Activated T-cell treated with anti-CD3 and anti-CD28 coated beads for 1 hour (primary cell): ENCODE measurements around the gene PPP1CC.
A peak's percentile ranks its signal among the peaks of the same experiment; 100 is the strongest.
"Not testable (repeated sequence)": the region's sequence is repeated elsewhere in the genome, so short reads cannot be mapped to it uniquely, and the experiment has no call there.

Source experiments
- DNase-seq: peaks from one replicate; pipeline ENCODE4 v3.0.0-alpha.2; 2020; ENCODE audit warnings: low read depth

PPP1CC gene

GRCh38 chr12:110742718-110743570, at the start of gene PPP1CC:
PPP1CC (minus strand) TSS chr12:110742891; CDS start chr12:110742707, 184 bp downstream.
- peak; percentile 86 for DNase-seq

- DNase-seq, result no peak
These were observed 48.9 kb upstream of the PPP1CC start for GRCh38 chr12:110791589-110791988.

- DNase-seq, result no peak
These were observed 47.6 kb upstream of the PPP1CC start for GRCh38 chr12:110790301-110790700.

GRCh38 chr12:110786012-110786411, 43.3 kb upstream of the PPP1CC start:
- DNase-seq, result no peak

DNA sequence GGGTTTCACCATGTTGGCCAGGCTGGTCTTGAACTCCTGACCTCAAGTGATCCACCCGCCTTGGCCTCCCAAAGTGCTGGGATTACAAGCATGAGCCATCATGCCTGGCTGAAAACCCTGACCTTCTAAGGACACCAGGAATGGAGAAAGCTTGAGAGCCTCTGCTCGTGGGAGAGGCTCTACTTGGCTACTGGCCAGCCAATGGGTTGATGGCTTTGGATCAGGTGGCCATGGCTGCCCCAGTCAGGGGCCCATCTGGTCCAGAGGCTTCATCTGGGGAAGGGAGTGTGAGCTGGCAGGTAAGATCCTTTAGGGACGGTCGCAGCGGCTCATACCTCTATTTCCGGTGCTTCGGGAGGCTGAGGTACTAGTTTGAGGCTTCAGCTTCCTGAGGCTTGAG, 42.5 kb upstream of the PPP1CC start:
- no peak for DNase-seq

- no peak for DNase-seq
These were observed 40.2 kb upstream of the PPP1CC start for GRCh38 chr12:110782922-110783321.

- no peak for DNase-seq
These were observed 39.4 kb upstream of the PPP1CC start for GRCh38 chr12:110782094-110782493.

DNA sequence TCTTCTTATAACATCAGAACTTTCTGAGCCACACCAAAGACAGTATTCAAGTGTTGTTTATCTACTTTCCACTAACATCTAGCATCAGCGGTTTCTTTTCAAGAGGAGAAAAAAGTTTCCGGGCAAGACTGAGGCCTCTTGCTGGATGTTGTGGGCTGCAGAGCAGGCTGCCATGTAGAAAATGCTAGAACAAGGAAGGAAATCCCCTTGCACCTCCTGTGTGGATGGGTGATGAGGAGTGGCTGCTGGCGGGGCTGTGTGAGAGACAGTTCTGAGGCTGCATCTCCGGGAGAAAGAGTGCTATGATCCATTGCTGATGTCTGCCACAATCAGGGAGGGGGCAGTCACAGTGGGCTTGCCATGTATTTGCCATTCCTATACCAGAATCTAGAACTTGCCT, 37.8 kb upstream of the PPP1CC start:
- peak; percentile 5 for DNase-seq

- DNase-seq, result no peak
These were observed 36.3 kb upstream of the PPP1CC start for GRCh38 chr12:110778833-110779577.

DNA sequence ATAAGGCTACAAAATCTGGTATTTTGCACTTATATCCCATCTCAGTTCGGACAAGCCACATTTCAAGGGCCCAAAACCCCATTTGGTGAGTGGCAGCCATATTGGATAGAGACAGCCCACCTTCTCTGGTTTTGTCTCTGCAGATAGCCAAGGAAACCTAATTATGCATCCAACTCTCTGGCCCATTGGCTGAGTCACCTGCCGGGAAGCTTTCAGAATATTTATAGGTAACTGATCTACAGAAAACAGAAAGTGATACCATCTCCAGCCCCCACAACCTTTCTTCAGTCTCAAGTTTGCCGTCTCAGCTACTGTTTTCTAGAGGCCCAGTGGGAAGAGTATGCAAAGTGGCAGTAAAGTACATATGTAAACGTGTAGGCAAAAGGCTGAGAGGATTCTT, 33.7 kb upstream of the PPP1CC start:
- DNase-seq, result no peak

GRCh38 chr12:110775997-110776396, 33.3 kb upstream of the PPP1CC start:
- no peak for DNase-seq

GRCh38 chr12:110774824-110775223, 32.1 kb upstream of the PPP1CC start:
- DNase-seq, result no peak

DNA sequence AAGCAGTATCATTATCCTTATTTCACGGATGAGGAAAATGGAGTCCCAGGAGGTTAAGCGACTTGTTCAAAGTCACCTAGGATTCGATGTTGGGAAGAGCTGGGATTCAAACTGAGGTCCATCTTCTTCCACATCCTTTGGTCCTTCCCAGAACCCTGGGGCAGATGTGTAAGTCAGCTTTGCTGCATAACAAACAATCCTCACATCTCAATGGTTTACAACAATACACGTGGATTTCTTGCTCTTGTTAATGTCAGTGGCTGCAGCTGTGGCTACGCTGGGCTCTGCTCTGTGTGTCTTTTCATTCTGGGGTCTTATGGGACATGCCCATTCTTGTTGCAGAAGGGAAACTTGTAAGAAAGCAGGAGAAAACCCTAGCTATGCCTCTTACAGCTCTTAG, 26.3 kb upstream of the PPP1CC start:
- no peak for DNase-seq

DNA sequence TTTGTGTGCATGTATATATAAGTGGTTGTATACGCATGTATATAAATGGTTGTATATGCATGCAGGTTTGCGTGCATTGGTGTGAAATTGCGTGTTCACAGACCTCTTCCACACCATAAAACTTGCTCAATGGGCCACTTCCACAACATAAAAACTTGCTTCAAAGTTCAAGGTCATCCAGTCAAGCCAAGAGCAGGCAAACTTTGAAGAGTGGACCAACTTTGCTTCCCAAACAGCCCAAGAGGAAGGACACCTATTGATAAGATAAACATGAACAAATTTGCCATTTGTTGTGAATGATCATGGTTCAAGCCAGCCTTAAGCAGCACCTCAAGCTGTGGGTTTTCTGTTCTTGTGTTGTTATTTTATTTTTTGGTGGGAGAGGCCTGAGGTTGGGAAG, 25.2 kb upstream of the PPP1CC start:
- no peak for DNase-seq

DNA sequence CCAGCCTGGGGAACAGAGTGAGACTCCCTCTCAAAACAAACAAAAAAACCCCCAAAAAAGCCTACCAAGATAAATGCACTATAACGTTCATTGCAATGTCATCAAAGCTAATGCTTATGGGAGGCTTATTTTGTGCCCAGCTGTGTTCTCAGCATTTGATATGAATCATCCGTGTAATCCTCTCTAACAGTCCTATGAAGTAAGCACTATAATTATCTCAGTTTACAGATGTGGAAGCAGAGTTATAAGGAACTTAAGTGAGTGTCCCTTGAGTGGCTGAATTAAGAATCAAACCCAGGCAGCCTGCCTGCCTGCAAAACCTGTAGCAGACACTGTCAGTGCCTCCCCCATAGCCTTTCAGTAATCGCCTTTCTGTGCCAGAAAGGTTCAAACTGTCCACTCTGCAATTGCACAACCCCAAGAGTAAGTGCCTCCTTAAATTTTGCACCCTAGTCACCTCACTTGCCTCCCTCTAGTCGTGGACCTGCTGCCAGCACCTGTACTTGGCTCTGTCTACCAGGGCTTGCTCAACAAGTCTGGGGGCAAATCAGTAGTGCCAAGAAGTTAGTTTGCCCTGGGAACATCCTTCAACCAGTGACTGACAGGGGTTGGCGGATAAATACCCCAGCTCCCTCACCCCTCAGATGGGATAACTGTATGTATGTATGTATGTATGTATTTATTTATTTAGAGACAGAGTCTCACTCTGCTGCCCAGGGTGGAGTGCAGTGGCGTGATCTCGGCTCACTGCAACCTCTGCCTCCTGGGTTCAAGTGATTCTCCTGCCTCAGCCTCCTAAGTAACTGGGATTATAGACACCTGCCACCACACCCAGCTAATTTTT, 23.8 kb upstream of the PPP1CC start:
- no peak for DNase-seq

DNA sequence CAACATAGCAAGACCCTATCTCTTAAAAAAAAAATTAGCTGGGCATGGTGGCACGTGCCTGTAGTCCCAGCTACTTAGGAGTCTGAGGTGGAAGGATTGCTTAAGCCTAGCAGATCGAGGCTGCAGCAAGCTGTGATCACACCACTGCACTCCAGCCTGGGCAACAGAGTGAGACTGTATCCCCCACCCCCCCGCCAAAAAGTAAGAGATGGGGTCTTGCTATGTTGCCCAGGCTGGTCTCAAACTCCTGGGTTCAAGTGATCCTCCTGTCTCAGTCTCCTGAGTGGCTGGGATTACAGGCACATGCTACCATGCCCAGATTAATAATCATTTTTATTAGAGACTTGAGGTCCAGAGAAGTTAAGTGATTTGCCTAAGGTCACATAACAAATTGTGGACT, 22.9 kb upstream of the PPP1CC start:
- DNase-seq, result not testable (repeated sequence)

- no peak for DNase-seq
These were observed 22.4 kb upstream of the PPP1CC start for GRCh38 chr12:110765111-110765510.

- DNase-seq, result no peak
These were observed 20.9 kb upstream of the PPP1CC start for GRCh38 chr12:110763583-110763982.

- no peak for DNase-seq
These were observed 20.2 kb upstream of the PPP1CC start for GRCh38 chr12:110762891-110763290.

- no peak for DNase-seq
These were observed 17.5 kb upstream of the PPP1CC start for GRCh38 chr12:110760204-110760609.

- no peak for DNase-seq
These were observed 16.2 kb upstream of the PPP1CC start for GRCh38 chr12:110758922-110759321.

DNA sequence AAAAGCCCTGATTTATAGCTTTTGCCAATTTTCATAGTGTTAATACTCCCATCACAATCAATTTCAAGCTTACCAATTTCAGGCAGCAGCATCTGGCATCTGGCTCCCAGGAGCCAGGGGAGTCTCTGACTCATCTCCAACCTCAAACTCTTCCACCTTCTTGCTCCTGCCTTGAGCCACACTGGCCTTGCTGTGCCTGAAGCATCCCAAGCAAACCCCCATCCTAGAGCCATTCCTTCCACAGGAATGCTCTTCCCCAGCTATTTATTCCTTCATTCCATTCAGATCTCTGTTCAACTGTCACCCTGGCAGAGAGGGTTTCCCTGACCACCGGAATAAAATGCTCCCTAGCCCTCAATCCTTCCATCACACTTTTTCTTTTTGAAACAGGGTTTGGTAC, 13.9 kb upstream of the PPP1CC start:
- DNase-seq, result no peak
